ENCODE results near the gene SUSD1. TPM values are rescaled to one million over a fixed set of nuclear protein-coding genes. Genes with fewer than 3 reads are reported as not detected.
A peak's percentile ranks its signal among the peaks of the same experiment; 100 is the strongest.

The SUSD1 gene
- total and polyA plus RNA-seq, 2 donors: 7.5 to 19.9 TPM

DNA sequence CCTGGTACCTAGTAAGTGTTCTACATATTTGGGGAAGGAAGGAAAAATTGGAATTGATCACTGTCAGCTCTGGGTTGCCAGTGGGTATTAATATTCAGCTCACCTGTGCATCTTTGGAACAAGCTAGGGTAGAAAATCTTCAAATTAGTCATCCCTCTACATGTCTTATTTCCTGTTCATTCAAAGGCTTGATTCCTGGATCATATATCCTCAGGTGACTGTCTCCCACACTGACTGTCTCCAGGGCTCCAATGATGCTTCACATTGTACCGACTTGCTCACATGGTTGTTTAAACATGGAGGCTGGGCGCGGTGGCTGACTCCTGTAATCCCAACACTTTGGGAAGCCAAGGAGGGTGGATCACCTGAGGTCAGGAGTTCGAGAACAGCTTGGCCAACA is 11.6 kb upstream of the SUSD1 start:
- WGBS: 92% methylated on average over 4 of the region's 4 CpGs
- DNase-seq (ENCODE audit: extremely low spot score): no peak
- no peaks in the 10 kb centered on the region for H3K36me3 ChIP-seq (ENCODE audit: insufficient read depth)

DNA sequence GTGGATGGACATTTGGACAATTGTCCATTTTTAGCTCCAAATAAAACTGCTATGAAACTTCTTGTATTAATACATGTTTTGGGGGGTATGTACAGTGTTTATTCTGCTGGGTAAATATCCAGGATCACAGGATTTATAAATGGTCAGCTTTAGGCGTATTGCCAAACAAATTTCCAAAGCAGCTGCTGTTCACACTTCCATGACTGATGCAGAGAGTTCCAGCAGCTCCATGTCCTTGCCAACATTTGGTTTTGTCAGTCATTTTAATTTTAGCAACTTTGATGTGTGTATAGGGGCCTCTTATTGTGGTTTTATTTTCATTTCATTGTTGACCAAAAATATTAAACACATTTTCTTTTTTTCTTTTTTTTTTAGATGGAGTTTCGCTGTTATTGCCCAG is 9.8 kb upstream of the SUSD1 start:
- H3K36me3 ChIP-seq (ENCODE audit: insufficient read depth): no peaks in the 10 kb centered on the region
- no peak overlapping the region for H3K27ac ChIP-seq (ENCODE audit: low read depth)
- no peak overlapping the region for H3K4me3 ChIP-seq (ENCODE audit: low read depth, low read length)
- no peak for DNase-seq (ENCODE audit: extremely low spot score)
- 85% methylated on average over 2 of the region's 2 CpGs for WGBS
- no peaks in the 10 kb centered on the region for H3K4me1 ChIP-seq (ENCODE audit: insufficient read depth)

More for the DNA sequence above, 11.6 kb upstream of the SUSD1 start:
- Histone ChIP-seq H3K4me3 (ENCODE audit: low read depth, low read length) (no peak overlapping the region), H3K4me1 (ENCODE audit: insufficient read depth) (no peaks in the 10 kb centered on the region), H3K27ac (ENCODE audit: low read depth) (no peak overlapping the region)

DNA sequence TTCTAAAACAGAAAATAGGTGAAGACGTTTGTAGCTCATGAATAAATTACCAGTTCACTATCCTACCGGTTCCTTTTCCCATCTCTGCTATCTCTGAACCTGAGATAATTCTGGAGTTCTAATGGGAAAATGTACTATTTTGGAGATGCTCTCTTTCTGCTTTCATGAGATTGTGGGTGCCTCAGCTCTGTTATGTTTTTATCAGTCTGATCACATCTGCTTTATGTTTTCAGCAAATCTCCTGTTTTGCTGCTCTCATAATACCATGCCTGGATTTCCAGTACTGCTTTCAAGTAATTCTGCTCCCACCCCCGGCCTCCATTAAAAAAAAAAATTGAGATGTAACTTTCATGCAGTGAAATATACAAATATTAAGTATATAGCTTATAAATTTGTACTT is 9.1 kb upstream of the SUSD1 start:
- Histone ChIP-seq H3K27ac (ENCODE audit: low read depth) (no peak overlapping the region), H3K36me3 (ENCODE audit: insufficient read depth) (no peaks in the 10 kb centered on the region), H3K4me1 (ENCODE audit: insufficient read depth) (no peaks in the 10 kb centered on the region), H3K4me3 (ENCODE audit: low read depth, low read length) (no peak overlapping the region)
- DNase-seq (ENCODE audit: extremely low spot score): no peak
- WGBS: 50% methylated on average over 3 of the region's 3 CpGs

DNA sequence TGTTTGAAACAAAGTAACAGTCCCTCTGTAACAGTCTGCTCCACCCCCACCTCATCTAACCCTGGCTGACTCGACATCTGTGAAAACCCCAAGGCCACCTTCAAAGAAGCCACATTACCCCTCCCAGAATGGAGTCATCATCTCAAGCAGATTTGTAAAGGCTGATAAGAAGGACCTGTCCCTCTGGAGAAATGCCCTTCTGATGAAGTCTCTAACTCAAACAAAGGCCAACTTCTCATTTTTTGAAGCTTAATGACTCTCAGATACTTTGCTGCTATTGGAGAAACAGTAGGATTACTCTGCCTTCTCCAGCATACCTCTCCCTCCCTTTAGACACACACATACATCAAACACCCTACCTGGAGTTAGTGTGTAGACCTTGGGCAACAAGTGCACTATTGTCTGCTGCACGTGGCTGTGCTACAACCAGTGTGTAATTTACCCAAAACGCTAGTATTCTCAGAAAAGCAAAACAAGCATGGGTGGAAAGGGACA is 5.3 kb upstream of the SUSD1 start:
- WGBS: 30% methylated on average over 3 of the region's 3 CpGs
- H3K27ac ChIP-seq (ENCODE audit: low read depth): no peak overlapping the region
- no peaks in the 10 kb centered on the region for H3K36me3 ChIP-seq (ENCODE audit: insufficient read depth)
- H3K4me3 ChIP-seq (ENCODE audit: low read depth, low read length): no peak overlapping the region
- DNase-seq (ENCODE audit: extremely low spot score): no peak
- H3K4me1 ChIP-seq (ENCODE audit: insufficient read depth): no peaks in the 10 kb centered on the region

DNA sequence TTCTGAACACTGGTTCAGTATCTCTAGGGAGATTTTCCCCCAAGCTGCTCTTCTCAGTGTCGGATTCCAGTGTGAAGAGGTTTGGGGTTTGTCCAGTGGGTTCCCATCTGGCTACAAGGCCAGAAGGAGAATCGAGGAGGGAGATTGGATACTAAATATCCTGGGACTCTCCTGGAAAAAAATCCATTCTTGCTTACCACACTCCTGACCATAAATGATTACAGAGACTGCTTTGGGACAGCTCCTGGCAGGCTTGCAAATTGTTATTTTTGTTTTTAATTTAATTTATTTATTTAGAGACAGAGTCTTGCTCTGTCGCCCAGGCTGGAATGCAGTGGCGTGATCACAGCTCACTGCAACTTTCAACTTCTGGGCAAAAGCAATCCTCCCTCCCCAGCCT is 4.7 kb upstream of the SUSD1 start:
- DNase-seq (ENCODE audit: extremely low spot score): no peak
- WGBS: 60% methylated on average over 4 of the region's 4 CpGs
- H3K4me3 ChIP-seq (ENCODE audit: low read depth, low read length): no peak overlapping the region
- H3K4me1 ChIP-seq (ENCODE audit: insufficient read depth): no peaks in the 10 kb centered on the region
- no peak overlapping the region for H3K27ac ChIP-seq (ENCODE audit: low read depth)
- H3K36me3 ChIP-seq (ENCODE audit: insufficient read depth): no peaks in the 10 kb centered on the region

DNA sequence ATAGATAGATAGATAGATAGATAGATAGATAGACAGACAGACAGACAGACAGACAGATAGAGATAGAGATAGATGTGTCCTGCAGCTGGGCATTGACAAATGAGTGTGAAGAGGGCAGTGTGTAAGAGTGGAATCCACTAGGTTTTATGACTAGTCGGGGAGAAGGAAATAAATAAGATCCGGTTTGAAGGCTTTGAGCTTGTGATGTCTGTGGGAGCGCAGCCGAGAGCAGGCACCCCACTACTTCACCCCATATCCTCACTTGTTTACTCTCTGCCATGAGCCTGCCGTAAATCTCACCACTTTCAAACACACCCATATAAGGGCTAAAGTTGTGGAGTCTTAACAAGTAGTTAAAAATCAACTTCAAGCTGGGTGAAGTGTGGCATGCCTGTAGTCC is 1.4 kb upstream of the SUSD1 start:
- WGBS: 50% methylated on average over 5 of the region's 5 CpGs
- H3K36me3 ChIP-seq (ENCODE audit: insufficient read depth): no peaks in the 10 kb centered on the region
- no peaks in the 10 kb centered on the region for H3K4me1 ChIP-seq (ENCODE audit: insufficient read depth)
- DNase-seq (ENCODE audit: extremely low spot score): no peak
- no peak overlapping the region for H3K27ac ChIP-seq (ENCODE audit: low read depth)
- H3K4me3 ChIP-seq (ENCODE audit: low read depth, low read length): no peak overlapping the region

DNA sequence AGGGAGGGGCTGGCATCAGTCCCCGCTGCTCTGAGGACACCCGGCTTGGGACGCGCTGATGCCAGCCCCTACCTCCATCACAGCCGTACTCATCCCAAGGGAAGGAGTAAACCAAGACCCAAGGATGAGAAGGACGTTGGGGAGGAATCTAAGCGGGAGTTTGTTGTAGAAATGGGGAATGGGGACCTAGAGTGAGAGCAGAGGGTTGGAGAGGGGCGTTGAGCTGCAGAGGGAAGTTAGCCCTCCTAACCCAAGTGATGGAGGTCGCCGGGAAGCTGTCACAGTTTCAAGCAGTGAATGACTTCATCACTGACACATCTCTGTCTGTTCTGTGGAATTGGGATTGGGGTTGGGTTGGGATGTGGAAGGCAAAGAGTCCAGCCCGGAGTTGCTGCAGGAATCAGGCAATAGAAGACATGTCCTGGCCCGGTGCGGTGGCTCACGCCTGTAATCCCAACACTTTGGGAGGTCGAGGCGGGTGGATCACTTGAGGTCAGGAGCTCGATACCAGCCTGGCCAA is 759 bp upstream of the SUSD1 start:
- Histone ChIP-seq H3K36me3 (ENCODE audit: insufficient read depth) (no peaks in the 10 kb centered on the region), H3K4me1 (ENCODE audit: insufficient read depth) (no peaks in the 10 kb centered on the region), H3K4me3 (ENCODE audit: low read depth, low read length) (peak overlapping the region; percentile 93), H3K27ac (ENCODE audit: low read depth) (peak overlapping the region; percentile 90)
- WGBS: 69% methylated on average over 17 of the region's 17 CpGs
- DNase-seq (ENCODE audit: extremely low spot score): no peak

DNA sequence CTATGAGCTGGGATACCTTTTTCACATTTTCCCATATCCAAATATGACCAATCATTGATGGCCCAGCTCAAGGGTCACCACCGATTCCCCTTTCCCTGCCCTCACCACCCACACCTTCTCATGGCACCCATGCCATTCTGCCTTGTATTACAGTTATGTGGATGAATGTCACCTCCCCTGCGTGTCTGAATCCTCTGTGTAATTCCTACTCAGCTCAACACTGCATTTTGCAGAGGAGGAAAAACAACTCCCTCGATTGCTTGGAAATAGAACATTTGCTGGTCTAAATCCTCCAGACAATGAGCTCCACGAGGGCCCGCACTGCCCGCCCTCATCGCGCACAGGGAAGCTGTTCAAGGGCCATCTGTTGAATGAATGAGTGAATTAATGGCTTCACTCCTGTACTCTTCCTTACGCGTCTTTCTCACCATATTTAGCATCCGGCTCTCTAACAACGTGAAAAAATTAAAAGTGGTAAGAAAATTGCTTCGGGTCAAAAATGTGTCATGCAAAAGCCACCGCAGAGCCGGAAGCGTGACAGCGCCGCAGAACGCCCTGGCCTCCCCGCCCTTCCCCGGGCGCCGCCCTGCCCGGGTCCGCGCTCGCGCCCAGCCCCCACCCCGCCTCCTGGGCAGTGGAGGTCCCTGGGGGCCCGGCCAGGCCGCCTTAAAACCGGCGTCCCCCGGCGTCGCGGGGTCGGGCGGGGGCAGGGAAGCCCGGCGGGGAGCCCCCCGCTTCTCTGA is 704 bp downstream of the SUSD1 start:
- WGBS: 5% methylated on average over 42 of the region's 42 CpGs
- Histone ChIP-seq H3K4me1 (ENCODE audit: insufficient read depth) (no peaks in the 10 kb centered on the region), H3K27ac (ENCODE audit: low read depth) (peak overlapping the region; percentile 90), H3K36me3 (ENCODE audit: insufficient read depth) (no peaks in the 10 kb centered on the region), H3K4me3 (ENCODE audit: low read depth, low read length) (peak overlapping the region; percentile 93)
- no peak for DNase-seq (ENCODE audit: extremely low spot score)

DNA sequence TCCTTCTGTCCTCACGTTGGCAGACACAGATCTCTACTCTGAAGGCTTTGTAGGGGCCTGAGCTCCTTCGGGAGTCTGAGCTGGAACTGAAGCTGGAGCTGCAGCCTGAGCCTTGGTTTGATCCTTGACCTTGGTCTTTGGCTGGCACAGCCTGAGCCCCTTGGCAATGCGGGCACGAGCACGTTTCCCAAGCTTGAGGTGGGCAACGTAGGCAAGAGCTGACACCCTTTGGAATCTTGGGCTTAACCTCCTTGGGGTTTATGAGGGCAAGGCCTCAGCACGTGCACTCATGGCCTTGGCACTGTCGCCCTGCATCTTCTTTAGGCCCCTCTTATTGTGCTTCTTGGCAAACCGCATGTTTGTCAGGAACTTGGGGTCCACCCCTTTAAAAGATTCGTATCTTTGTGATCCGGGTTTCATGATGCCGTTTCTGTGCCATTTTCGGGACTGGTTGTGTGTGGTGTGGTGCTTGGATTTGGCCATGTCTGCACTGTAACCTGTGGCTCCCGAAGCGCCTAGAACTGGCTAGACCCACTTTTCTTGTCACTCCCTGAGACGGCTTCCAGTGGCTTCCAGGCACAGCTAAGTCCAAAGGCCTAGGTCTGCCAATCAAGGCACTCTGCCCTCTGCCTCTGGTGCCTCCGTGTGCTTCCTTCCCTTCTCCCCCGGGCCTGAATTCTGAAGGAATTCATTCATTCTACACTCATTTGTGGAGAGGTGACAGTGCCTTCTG is 1.4 kb downstream of the SUSD1 start:
- WGBS: 92% methylated on average over 18 of the region's 18 CpGs
- H3K27ac ChIP-seq (ENCODE audit: low read depth): peak overlapping the region; percentile 90
- no peaks in the 10 kb centered on the region for H3K36me3 ChIP-seq (ENCODE audit: insufficient read depth)
- no peaks in the 10 kb centered on the region for H3K4me1 ChIP-seq (ENCODE audit: insufficient read depth)
- H3K4me3 ChIP-seq (ENCODE audit: low read depth, low read length): peak overlapping the region; percentile 93
- no peak for DNase-seq (ENCODE audit: extremely low spot score)

DNA sequence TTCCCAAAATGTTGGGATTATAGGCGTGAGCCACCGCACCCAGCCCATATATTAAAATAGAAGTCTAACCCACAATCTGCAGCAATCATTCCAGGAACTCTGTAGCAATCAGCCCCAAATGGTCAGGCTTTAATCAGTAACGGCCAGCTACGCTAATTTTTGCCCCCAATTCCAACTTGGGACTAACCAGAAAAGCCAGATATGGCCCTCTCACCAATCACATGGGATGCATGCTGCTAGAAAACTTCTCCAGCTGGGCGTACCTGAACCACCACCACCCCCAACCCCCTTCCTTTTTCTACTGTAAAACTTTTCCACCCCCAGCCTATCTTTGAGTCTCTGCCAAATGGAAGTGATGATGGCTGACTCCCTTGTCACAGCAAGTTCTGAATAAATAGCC is 4.1 kb downstream of the SUSD1 start:
- Histone ChIP-seq H3K4me1 (ENCODE audit: insufficient read depth) (no peaks in the 10 kb centered on the region), H3K4me3 (ENCODE audit: low read depth, low read length) (no peak overlapping the region), H3K27ac (ENCODE audit: low read depth) (peak overlapping the region; percentile 62), H3K36me3 (ENCODE audit: insufficient read depth) (no peaks in the 10 kb centered on the region)
- WGBS: 90% methylated on average over 5 of the region's 5 CpGs
- DNase-seq (ENCODE audit: extremely low spot score): no peak

DNA sequence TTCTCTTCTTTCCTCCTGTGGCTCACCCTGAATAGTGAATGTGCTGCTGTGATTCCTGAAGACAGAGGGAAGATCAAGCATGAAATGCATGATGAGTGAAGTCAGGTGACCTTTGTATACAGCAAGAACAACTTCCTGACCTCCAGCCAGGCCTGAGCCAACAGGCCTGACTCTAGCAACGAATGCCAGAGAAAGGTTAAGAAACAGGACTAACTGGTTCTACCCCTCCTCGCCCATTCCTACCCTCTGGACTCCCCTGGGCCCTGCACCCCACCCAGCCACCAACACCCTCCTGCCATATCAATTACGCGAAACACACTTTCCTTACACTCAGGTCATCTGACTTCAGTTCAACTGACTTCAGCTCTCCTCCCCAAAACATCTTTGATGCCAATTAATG is 4.9 kb downstream of the SUSD1 start:
- WGBS: 78% methylated on average over 4 of the region's 4 CpGs
- H3K27ac ChIP-seq (ENCODE audit: low read depth): no peak overlapping the region
- no peak overlapping the region for H3K4me3 ChIP-seq (ENCODE audit: low read depth, low read length)
- DNase-seq (ENCODE audit: extremely low spot score): no peak
- no peaks in the 10 kb centered on the region for H3K36me3 ChIP-seq (ENCODE audit: insufficient read depth)
- H3K4me1 ChIP-seq (ENCODE audit: insufficient read depth): no peaks in the 10 kb centered on the region

DNA sequence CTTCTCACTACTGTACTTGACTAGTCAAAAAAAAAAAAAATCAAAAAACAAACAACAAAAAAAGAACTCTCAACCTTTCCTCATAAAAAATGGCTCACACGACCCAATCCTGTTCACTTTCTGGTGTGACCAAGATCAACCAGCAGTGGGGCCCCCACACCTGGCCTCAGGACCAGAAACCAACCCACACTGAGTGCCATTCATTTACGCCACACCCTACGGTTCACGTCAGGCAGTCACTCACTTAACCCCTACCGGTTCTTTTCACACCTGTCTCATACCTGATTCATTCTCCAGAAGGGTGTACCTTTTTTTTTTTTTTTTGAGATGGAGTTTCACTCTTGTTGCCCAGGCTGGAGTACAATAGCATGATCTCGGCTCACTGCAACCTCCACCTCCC is 5.7 kb downstream of the SUSD1 start:
- Histone ChIP-seq H3K4me1 (ENCODE audit: insufficient read depth) (no peaks in the 10 kb centered on the region), H3K4me3 (ENCODE audit: low read depth, low read length) (no peak overlapping the region), H3K36me3 (ENCODE audit: insufficient read depth) (no peaks in the 10 kb centered on the region), H3K27ac (ENCODE audit: low read depth) (no peak overlapping the region)
- 80% methylated on average over 6 of the region's 6 CpGs for WGBS
- no peak for DNase-seq (ENCODE audit: extremely low spot score)

DNA sequence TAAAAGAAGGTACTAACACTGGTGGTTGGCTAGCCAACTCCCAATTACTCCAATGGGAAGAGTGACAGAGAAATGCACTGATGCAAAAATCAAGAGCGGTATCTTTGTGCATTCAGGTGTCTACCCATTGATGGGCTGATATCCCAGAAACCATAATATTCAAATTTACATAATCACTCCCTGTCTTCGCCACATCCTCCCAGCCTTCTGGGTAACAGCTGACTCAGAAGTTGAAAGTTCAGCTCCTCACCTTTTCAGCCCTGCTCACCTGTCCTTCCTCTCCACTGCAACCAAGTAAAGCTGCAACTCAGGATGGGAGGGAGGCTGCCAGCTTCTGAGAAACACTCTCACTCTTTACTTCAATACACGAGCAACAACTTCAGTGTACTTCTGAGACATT is 6.9 kb downstream of the SUSD1 start:
- no peaks in the 10 kb centered on the region for H3K4me1 ChIP-seq (ENCODE audit: insufficient read depth)
- H3K27ac ChIP-seq (ENCODE audit: low read depth): no peak overlapping the region
- H3K4me3 ChIP-seq (ENCODE audit: low read depth, low read length): no peak overlapping the region
- no peaks in the 10 kb centered on the region for H3K36me3 ChIP-seq (ENCODE audit: insufficient read depth)
- no peak for DNase-seq (ENCODE audit: extremely low spot score)
- 74% methylated on average over 3 of the region's 3 CpGs for WGBS
